HG02938 (cell line): ENCODE measurements around the gene CDK5RAP3.

Experiments used
- ATAC-seq: cut with Tn5 transposase; IDR thresholded peaks from one replicate; pipeline ENCODE4 v1.9.1; 2021; ENCODE audit warnings: mild to moderate bottlenecking, moderate library complexity; ENCODE audit not compliant: unreplicated experiment

The CDK5RAP3 gene

GRCh38 chr17:47948706-47949196 lies 22.2 kb upstream of the CDK5RAP3 start:
- ATAC-seq, result no peak

DNA sequence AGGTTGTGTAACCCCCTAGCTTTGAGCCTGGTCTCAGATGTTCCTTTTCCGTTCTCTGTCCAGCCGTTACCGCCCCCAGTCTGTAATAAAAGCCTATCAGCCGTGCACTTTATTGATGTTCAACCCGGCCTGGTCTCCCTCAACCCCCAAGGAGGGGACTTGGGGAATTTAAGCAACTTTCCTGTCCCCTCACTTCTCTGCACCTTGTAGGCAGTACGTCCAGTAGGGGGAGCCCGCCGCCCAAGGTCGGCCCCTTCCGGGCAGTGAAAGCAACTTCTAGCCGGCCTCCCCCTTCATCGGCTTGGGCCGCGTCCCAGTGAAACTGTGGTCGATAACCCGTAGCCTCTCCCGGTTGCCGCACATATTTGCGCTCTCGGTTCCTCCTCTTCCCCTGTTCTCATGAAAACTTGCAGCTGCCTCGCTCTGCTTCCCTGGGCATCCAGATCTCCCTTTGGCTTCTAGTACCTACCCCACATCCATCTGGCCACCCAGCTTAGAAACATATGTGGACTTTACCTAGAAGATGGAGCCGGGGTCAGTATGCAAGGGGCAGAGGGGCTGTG lies 21.6 kb upstream of the CDK5RAP3 start:
- no peak for ATAC-seq

GRCh38 chr17:47949946-47950345 lies 21.0 kb upstream of the CDK5RAP3 start:
- ATAC-seq, result no peak

- no peak for ATAC-seq
These were observed 20.5 kb upstream of the CDK5RAP3 start for GRCh38 chr17:47950448-47950847.

DNA sequence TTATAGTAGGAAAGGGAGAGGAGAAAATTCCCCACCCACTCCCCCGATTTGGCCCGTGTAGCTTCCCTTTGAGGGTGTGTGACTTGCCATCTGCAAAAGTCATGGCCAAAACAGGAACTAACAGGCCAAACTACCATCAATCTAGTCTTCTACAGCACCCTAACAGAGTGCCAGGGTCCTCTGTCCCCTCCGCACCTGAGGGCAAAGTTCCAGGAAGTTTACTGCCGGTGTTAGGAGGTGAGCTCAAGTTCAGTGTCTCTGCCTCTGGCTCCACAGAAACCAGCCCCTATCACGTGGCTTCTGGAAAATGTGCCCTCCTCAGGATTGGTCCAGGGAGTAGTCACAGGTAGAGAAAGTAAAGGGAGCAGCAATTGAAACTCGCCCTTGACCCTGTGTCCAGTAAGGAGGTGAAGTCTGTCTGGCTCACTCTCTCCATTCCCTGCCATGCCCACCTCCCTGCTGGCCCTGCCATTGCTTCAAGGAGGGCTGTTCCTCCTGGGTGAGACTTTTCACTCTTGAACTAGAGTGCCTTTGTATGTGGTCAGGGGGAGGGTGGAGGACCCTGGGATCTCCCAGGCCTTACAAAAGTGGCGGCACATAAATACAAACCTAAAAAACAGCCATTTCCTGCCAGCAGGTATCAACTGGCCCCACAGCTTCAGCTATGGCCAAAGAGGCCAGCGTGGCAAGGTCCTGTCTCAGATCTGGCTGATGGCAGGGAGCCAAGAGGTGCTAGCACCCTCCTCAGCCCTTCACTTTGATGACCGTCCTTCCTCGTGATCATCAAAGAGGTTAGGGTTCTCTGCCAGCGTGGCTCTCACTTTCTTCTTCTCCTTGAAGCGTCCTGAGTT lies 18.5 kb upstream of the CDK5RAP3 start:
- no peak for ATAC-seq

GRCh38 chr17:47953909-47954308 lies 17.0 kb upstream of the CDK5RAP3 start:
- no peak for ATAC-seq

DNA sequence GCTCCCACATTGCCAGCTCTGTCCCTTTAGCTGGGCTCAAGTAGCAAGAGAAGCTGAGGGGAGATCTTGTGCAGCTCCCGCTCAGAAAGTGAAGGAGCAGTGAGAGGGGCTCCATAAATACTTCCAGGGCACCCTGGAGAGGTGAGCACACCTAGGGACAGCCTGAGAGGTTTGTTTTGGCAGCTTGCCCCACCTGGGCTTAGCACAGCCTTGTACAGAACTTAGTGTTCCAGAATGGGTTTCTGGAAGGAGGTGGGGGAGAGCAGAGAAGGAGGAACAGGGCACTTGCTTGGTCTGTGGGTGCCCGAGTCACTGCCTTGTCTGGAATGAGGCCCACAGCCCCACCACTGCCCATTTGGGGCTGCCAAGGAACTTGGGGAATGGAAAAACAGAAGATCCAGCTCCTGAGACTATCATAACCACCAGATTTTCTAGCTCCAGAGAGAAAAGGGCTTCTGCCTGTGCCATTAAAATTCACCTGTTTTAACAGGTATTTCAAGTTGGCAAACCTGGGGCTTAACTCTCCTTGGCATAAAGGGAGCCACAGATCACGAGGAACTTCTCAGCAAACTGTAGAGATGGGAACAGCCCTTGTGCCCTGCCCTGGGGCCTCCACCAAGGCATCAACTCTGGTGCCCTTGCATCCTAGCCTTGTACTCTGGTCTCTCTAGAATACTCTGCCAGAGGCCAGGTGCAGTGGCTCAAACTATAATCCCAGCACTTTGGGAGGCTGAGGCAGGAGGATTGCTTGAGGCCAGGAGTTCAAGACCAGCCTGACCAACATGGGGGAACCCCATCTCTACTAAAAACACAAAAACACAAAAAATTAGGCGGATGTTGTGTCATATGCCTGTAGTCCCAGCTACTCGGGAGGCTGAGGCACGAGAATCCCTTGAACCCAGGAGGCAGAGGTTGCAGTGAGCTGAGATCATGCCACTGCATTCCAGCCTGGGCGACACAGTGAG lies 15.1 kb upstream of the CDK5RAP3 start:
- ATAC-seq, result no peak

GRCh38 chr17:47956791-47957590 lies 13.9 kb upstream of the CDK5RAP3 start:
- no peak for ATAC-seq

DNA sequence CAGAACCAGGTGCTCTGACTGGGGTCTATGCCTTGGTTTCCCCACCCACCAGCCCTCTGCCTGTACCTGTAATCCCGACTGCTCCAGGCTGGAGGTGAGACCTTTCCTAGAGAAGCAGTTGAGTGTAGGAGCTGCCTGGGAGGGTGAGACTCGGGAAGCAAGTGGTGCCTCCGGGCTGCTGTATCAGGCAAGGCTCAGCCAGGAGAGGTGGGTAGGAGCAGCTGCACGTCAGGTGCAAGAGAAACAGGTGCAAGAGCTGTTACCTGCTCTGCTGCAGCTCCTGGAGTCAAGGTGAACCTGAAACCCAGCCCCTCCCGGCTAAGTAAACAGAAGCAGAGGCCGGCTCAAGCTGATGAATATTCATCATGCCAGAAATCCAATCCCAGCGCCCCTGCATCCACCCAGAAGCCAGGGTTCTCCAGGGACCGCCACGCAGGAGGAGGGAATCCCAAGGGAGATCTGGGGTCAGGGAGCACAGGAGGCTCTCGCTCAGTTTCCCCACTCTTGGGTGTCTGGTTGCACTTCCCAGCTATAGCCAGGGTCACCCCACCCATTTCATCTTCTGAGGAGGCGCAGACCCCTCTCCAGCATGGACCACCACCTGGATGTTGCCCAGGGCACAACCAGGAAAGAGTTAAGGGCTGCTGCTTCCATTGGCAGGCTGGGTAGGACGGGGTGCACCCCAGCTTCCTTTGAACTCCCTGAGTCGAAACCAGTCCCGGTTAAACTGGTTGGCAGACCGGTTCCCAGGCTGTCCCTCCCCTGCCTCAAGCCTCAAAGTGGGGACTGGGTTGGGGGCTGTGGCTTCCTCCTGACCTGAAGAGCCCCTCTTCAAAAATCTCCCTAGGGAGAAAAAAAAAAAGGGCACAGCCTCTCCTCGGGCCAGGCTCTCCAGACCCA lies 13.1 kb upstream of the CDK5RAP3 start, which contains the start of gene PRR15L:
TSS of gene PRR15L (minus strand) at position 293 of the 900 bp plus-strand sequence. CDS start 4,649 bp downstream, outside the sequence.
- no peak for ATAC-seq

GRCh38 chr17:47959825-47960655 lies 10.9 kb upstream of the CDK5RAP3 start:
- ATAC-seq, result no peak

DNA sequence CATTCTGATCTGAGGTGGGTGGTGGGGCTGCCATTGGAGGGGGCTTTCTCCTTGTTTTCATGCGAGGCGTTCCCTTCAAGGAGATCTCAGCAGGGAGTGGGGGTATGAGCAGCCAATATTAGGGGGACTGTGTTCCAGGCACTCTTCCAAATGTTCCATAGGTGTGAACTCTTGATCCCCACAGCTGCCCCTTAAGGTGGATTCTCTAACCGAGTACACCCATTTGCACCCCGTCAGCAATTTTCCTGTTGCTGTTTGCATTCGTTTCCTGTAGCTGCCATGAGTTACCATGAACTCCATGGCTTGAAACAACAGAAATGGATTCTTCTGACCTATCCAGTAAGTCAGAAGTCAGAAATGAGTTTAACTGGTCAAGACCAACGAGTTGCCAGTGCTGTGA lies 9.5 kb upstream of the CDK5RAP3 start:
- no peak for ATAC-seq

DNA sequence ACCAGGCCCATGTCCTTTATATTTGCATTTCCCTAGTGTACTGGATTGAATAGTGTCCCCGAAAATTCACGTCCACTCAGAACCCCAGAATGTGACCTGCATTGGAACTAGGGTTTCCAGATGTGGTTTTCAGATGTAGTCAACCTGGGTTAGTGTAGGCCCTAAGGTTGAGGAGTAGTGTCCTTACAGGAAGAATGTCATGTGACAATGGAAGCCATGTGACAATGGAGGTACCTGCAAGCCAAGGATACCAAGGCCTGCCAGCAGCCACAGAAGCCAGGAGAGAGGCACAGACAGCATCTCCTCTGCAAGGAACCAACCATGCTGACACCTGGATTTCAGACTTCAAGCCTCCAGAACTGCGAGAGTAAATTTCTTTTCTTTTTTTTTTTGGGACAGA lies 8.0 kb upstream of the CDK5RAP3 start:
- ATAC-seq, result no peak

DNA sequence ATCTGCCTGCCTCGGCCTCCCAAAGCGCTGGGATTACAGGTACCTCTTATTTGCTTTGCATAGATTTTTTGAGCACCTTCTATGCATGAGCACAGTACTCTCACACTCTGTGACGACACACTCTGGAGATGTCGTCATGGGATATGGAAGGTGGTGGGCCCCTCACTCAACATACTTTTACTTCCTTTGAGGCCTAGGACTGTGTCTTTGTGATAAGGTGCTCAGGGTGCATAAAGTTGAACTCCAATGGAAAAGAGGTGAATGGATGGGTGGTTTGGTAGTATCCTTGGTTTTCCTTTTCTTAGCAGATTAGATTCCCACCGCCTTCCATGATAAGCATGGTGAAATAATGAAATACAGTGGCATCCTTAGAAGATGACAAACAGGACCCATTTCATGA lies 6.1 kb upstream of the CDK5RAP3 start:
- ATAC-seq, result no peak

DNA sequence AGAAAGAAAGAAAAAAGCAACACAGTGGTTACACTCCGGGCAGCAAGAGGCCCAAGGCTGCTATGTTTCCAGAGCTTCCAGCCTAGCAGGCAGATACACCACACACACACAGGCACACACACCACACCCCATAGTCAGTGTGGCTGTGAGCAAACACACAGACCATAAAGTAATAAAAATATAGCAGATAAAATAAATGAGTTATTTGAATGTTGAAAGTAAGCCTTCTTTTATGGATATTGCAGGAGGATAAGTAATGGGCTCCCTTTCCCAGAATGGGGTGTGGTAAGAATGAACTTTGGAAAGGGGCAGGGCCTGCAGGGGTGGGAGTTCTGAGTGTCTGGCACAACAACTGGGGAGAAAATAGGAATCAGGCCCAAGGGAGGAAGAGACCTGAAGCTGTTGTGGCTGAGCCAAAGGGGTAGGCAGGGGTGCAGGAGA lies 4.8 kb upstream of the CDK5RAP3 start:
- ATAC-seq, result no peak

DNA sequence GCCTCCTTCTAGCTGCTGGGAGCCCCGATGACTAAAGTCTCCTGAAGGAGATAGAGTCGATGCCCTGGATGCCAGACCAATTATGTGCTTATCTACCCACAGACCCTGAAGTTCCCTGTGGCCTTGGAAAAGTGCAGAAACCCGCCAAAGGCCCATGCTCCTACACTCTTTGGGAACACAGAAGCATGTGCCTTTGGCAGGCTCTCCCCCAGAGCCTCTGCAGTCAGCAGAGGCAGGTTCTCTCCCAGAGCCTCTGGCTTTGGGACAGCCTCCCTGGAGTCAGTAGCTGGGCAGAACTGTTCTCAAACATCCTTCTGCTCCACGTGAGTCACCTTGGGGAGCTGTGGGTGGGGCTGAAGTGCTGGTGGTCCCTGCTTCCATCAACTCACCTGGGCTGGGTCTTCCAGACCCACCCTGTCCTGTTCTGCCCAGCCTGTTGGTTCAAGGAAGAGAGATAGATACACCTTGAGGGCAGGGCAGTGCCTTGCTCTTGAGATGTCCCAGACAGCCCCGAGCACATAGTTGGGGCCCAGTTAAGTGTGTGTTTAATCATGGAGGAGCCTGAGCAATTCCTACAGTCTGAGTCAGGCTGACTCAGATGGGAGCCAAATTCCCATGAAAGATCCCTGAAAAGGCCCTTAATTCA lies 3.2 kb upstream of the CDK5RAP3 start:
- no peak for ATAC-seq

- no peak for ATAC-seq
These were observed 2.1 kb upstream of the CDK5RAP3 start for GRCh38 chr17:47968836-47969235.

GRCh38 chr17:47969930-47970724 lies 786 bp upstream of the CDK5RAP3 start:
- no peak for ATAC-seq
